H1 (cell line): Measurements from ENCODE around the gene ZNF674.

Source experiments
- EZH2 ChIP-seq: fragments of 200-600 bp; sonication (generic); IDR thresholded peaks from 2 replicates; pipeline ENCODE4 v1.7.1; 2012; ENCODE audit warnings: low read depth, mild to moderate bottlenecking, moderate library complexity, low read length, inconsistent platforms; ENCODE audit not compliant: severe bottlenecking
- GTF2F1 ChIP-seq: IDR thresholded peaks from 2 replicates; pipeline ENCODE4 v1.6.1; 2012; ENCODE audit warnings: low read depth, low read length, improper control_type of control experiment, borderline replicate concordance
- JUN ChIP-seq: IDR thresholded peaks from 2 replicates; pipeline ENCODE4 v1.6.1; 2011; ENCODE audit warnings: low read depth, mild to moderate bottlenecking, improper control_type of control experiment, low read length
- NRF1 ChIP-seq: IDR thresholded peaks from 2 replicates; pipeline ENCODE4 v1.6.1; 2011; ENCODE audit warnings: mild to moderate bottlenecking, low read depth, low read length, improper control_type of control experiment
- POLR2AphosphoS5 ChIP-seq: IDR thresholded peaks from 2 replicates; pipeline ENCODE4 v1.6.1; 2011; ENCODE audit warnings: low read depth, low read length
- RAD21 ChIP-seq, 2 experiments: IDR thresholded peaks in 1 of 2; conservative IDR thresholded peaks in 1 of 2; 2 replicates each; pipeline ENCODE4 v1.6.1; 2011; ENCODE audit warnings: low read depth in 2 of 2, low read length in 2 of 2, improper control_type of control experiment in 1 of 2, inconsistent platforms in 1 of 2, mild to moderate bottlenecking in 1 of 2, moderate library complexity in 1 of 2
- SIN3A ChIP-seq, 2 experiments: IDR thresholded peaks in 1 of 2; conservative IDR thresholded peaks in 1 of 2; 2 replicates each; pipeline ENCODE4 v1.6.1; 2011 to 2012; ENCODE audit warnings: low read length in 2 of 2, improper control_type of control experiment in 1 of 2, low read depth in 1 of 2, mild to moderate bottlenecking in 1 of 2
- YY1 ChIP-seq: IDR thresholded peaks from 2 replicates; pipeline ENCODE4 v1.6.1; 2011; ENCODE audit warnings: low read depth, mild to moderate bottlenecking, low read length
- TF ChIP-seq, protein P1 (sequence below): IDR thresholded peaks from 2 replicates; pipeline ENCODE4 v1.6.1; 2012; ENCODE audit warnings: inconsistent platforms

DNA sequence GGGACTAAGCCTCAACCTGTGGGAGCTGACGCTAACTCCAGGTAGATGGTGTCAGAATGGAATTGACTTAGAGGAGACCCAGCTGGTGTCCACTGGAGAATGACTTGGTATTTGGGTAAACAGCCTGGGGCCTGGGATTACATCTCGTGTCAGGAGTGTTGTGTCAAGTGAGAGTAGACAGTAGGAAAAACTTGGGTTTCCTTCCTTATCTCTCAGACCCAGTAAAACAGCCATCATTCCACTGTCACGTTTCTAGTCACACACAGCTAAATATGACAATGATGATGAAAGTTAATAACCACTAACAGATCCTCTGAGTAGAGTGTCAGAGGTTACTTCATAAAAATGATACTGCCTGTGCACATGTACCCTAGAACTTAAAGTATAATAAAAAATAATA lies 13.8 kb downstream of the ZNF674 start:
- TF ChIP-seq RAD21 (IDR thresholded peaks at IDR 0.05 in 1 of 2, conservative IDR thresholded peaks at IDR 0.05 in 1 of 2; ENCODE audit: low read depth in 2 of 2, low read length in 2 of 2) = no peak
- TF ChIP-seq, protein P1, sequence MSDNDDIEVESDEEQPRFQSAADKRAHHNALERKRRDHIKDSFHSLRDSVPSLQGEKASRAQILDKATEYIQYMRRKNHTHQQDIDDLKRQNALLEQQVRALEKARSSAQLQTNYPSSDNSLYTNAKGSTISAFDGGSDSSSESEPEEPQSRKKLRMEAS = no peak
- no peak for TF ChIP-seq SIN3A (conservative IDR thresholded peaks at IDR 0.05 in 1 of 2, IDR thresholded peaks at IDR 0.05 in 1 of 2; ENCODE audit: low read depth in 1 of 2, low read length in 2 of 2)
- TF ChIP-seq EZH2 = no peak
- no peak for TF ChIP-seq POLR2AphosphoS5
- TF ChIP-seq NRF1 = no peak
- TF ChIP-seq JUN = no peak
- no peak for TF ChIP-seq GTF2F1
- no peak for TF ChIP-seq YY1
